HCT116 (cell line): ENCODE measurements around the gene CCDC146. TPM values are rescaled to one million over a fixed set of nuclear protein-coding genes. Genes with fewer than 3 reads are reported as not detected.

ENCODE experiments used
- ATAC-seq: fragments of 200-7000 bp; cut with Tn5 transposase; 2 replicates; pipeline ENCODE4 v1.9.1; 2020; ENCODE audit warnings: mild to moderate bottlenecking, moderate library complexity
- BruUV-seq: library from RNA; stranded (reverse); fragments of 400-500 nt; replicated peaks from 2 replicates; lab custom pipeline; 2021; lab: Mats Ljungman, UMichigan
- CTCF ChIA-PET: fragments of 300-600 bp; sonication (Branson Sonifier 250); formaldehyde crosslinking; loops from one replicate; lab custom pipeline; 2021; ENCODE audit warnings: antibody characterized with exemption; lab: Charles Lee
- POLR2A ChIA-PET: fragments of 300-600, 350-600 bp; sonication (Branson Sonifier 250); formaldehyde crosslinking; loops from one replicate; lab custom pipeline; 2021; ENCODE audit warnings: antibody characterized with exemption; lab: Charles Lee
- RAD21 ChIA-PET, 2 experiments: fragments of 300-600 bp; sonication (Branson Sonifier 250); formaldehyde crosslinking; loops; one replicate each; lab custom pipeline; 2023; ENCODE audit warnings: low total read pairs in 2 of 2; ENCODE audit not compliant: uncharacterized antibody in 2 of 2, unreplicated experiment in 2 of 2, low non-redundant PET in 1 of 2; lab: Charles Lee
- DNase-seq: peaks from one replicate; pipeline ENCODE4 v3.0.0-alpha.2; 2010; ENCODE audit warnings: low read depth, low spot score
- H2AFZ ChIP-seq: fragments of 200-600 bp; shearing (Covaris generic), sonication (generic); 2 replicates; pipeline ENCODE4 v1.6.1; 2017; ENCODE audit warnings: low read depth, mixed run types, mixed read lengths, antibody characterized with exemption, low read length; ENCODE audit not compliant: poor library complexity, severe bottlenecking
- H3K27ac ChIP-seq: 2 replicates; pipeline ENCODE4 v1.5.1; 2012; ENCODE audit warnings: low read depth, low read length
- H3K27me3 ChIP-seq: fragments of 200-600 bp; sonication (generic); 2 replicates; pipeline ENCODE4 v1.6.1; 2016; ENCODE audit warnings: mixed run types, low read length, mixed read lengths; ENCODE audit not compliant: insufficient read depth
- H3K36me3 ChIP-seq, 2 experiments: fragments of 200-500 bp in 1 of 2; fragments of 200-600 bp in 1 of 2; sonication (Bioruptor generic) in 1 of 2; sonication (generic) in 1 of 2; 2 replicates each; pipeline versions ENCODE4 v1.5.1 to v1.6.1; 2014 to 2016; ENCODE audit warnings: low read length in 2 of 2, inconsistent platforms in 1 of 2, mixed read lengths in 1 of 2, mixed run types in 1 of 2; ENCODE audit not compliant: insufficient read depth in 2 of 2, control insufficient read depth in 1 of 2
- H3K4me1 ChIP-seq, 2 experiments: fragments of 200-600 bp in 1 of 2; sonication (generic) in 1 of 2; 2 replicates each; pipeline versions ENCODE4 v1.5.1 to v1.6.1; 2012 to 2017; ENCODE audit warnings: low read length in 2 of 2, inconsistent platforms in 1 of 2, mild to moderate bottlenecking in 1 of 2, mixed read lengths in 1 of 2, mixed run types in 1 of 2, moderate library complexity in 1 of 2; ENCODE audit not compliant: insufficient read depth in 2 of 2, control insufficient read depth in 1 of 2
- H3K4me2 ChIP-seq: fragments of 200-600 bp; sonication (generic); 2 replicates; pipeline ENCODE4 v1.6.1; 2017; ENCODE audit warnings: mixed run types, low read length, mixed read lengths
- H3K4me3 ChIP-seq, 2 experiments: fragments of 200-600 bp in 1 of 2; sonication (generic) in 1 of 2; replicated peaks in 1 of 2; 2 replicates each; pipeline ENCODE4 v1.5.1; 2011 to 2016; ENCODE audit warnings: low read length in 2 of 2, control low read depth in 1 of 2, low read depth in 1 of 2, mild to moderate bottlenecking in 1 of 2, mixed read lengths in 1 of 2, mixed run types in 1 of 2
- H3K79me2 ChIP-seq: fragments of 200-600 bp; sonication (generic); 2 replicates; pipeline ENCODE4 v1.6.1; 2017; ENCODE audit warnings: mild to moderate bottlenecking, mixed run types, low read length, moderate library complexity, mixed read lengths; ENCODE audit not compliant: insufficient read depth
- H3K9ac ChIP-seq: fragments of 200-600 bp; sonication (generic); 2 replicates; pipeline ENCODE4 v1.6.1; 2016; ENCODE audit warnings: low read length, mixed read lengths
- H3K9me2 ChIP-seq: fragments of 200-600 bp; sonication (generic), shearing (Covaris generic); 2 replicates; pipeline ENCODE4 v1.6.1; 2017; ENCODE audit warnings: mixed run types, mild to moderate bottlenecking, moderate library complexity; ENCODE audit not compliant: insufficient read depth
- H3K9me3 ChIP-seq, 2 experiments: fragments of 200-500 bp in 1 of 2; fragments of 200-600 bp in 1 of 2; sonication (Bioruptor generic) in 1 of 2; sonication (generic) in 1 of 2; 2 replicates each; pipeline ENCODE4 v1.6.1; 2014 to 2017; ENCODE audit warnings: low read length in 2 of 2, mixed read lengths in 2 of 2, inconsistent platforms in 1 of 2, low read depth in 1 of 2, mild to moderate bottlenecking in 1 of 2, mixed run types in 1 of 2, moderate library complexity in 1 of 2; ENCODE audit not compliant: control insufficient read depth in 1 of 2, insufficient read depth in 1 of 2
- H4K20me1 ChIP-seq: fragments of 200-600 bp; sonication (generic), shearing (Covaris generic); 2 replicates; pipeline ENCODE4 v1.6.1; 2017; ENCODE audit warnings: mixed run types, mild to moderate bottlenecking, moderate library complexity; ENCODE audit not compliant: insufficient read depth
- ATF3 ChIP-seq: IDR thresholded peaks from 2 replicates; pipeline ENCODE4 v1.6.1; 2012
- CBX3 ChIP-seq: IDR thresholded peaks from 2 replicates; pipeline ENCODE4 v1.6.1; 2012; ENCODE audit warnings: low read depth
- CEBPB ChIP-seq: IDR thresholded peaks from 2 replicates; pipeline ENCODE4 v1.6.1; 2012; ENCODE audit warnings: low read depth
- CTCF ChIP-seq, 3 experiments: fragments of 200-600 bp in 1 of 3; sonication (generic) in 1 of 3; IDR thresholded peaks in 2 of 3; conservative IDR thresholded peaks in 1 of 3; 2 replicates each; pipeline ENCODE4 v1.5.1; 2012 to 2017; ENCODE audit warnings: low read depth in 2 of 3, low read length in 2 of 3, antibody characterized with exemption in 1 of 3, borderline replicate concordance in 1 of 3, control low read depth in 1 of 3, mild to moderate bottlenecking in 1 of 3, mixed read lengths in 1 of 3, mixed run types in 1 of 3, moderate library complexity in 1 of 3; ENCODE audit not compliant: insufficient read depth in 1 of 3
- EGR1 ChIP-seq: IDR thresholded peaks from 2 replicates; pipeline ENCODE4 v1.6.1; 2012; ENCODE audit warnings: low read depth
- ELF1 ChIP-seq: IDR thresholded peaks from 2 replicates; pipeline ENCODE4 v1.6.1; 2012; ENCODE audit warnings: low read depth, borderline replicate concordance
- EZH2 ChIP-seq: fragments of 200-600 bp; sonication (generic); IDR thresholded peaks from 2 replicates; pipeline ENCODE4 v1.6.1; 2017; ENCODE audit warnings: antibody characterized with exemption, mixed run types
- EZH2phosphoT487 ChIP-seq: fragments of 200-600 bp; IDR thresholded peaks from 2 replicates; pipeline ENCODE4 v1.6.1; 2018; ENCODE audit warnings: antibody characterized with exemption, borderline replicate concordance
- RAD21 ChIP-seq: IDR thresholded peaks from 2 replicates; pipeline ENCODE4 v1.6.1; 2012; ENCODE audit warnings: low read depth, mild to moderate bottlenecking
- REST ChIP-seq: IDR thresholded peaks from 2 replicates; pipeline ENCODE4 v1.6.1; 2012; ENCODE audit warnings: low read depth
- SIN3A ChIP-seq: IDR thresholded peaks from 2 replicates; pipeline ENCODE4 v1.6.1; 2012; ENCODE audit warnings: low read depth
- SP1 ChIP-seq: IDR thresholded peaks from 2 replicates; pipeline ENCODE4 v1.6.1; 2012; ENCODE audit warnings: low read depth
- SRF ChIP-seq: IDR thresholded peaks from 2 replicates; pipeline ENCODE4 v1.6.1; 2012; ENCODE audit warnings: low read depth
- TCF7L2 ChIP-seq: IDR thresholded peaks from 2 replicates; pipeline ENCODE4 v1.7.0; 2011; ENCODE audit warnings: borderline replicate concordance, inconsistent platforms; ENCODE audit not compliant: insufficient read depth, insufficient read length; ENCODE audit errors: extremely low read depth
- YY1 ChIP-seq: IDR thresholded peaks from 2 replicates; pipeline ENCODE4 v1.6.1; 2011; ENCODE audit warnings: low read length, low read depth, moderate library complexity, mild to moderate bottlenecking; ENCODE audit not compliant: insufficient replicate concordance; ENCODE audit errors: extremely low read depth
- ZBTB33 ChIP-seq: IDR thresholded peaks from 2 replicates; pipeline ENCODE4 v1.6.1; 2011; ENCODE audit warnings: mild to moderate bottlenecking, low read length, moderate library complexity; ENCODE audit not compliant: insufficient replicate concordance; ENCODE audit errors: extremely low read depth
- ZFX ChIP-seq: fragments of 450-650 bp; IDR thresholded peaks from 2 replicates; pipeline ENCODE4 v1.6.1; 2017
- ZNF274 ChIP-seq: fragments of 200-500 bp; sonication (Bioruptor generic); IDR thresholded peaks from 2 replicates; pipeline ENCODE4 v1.6.1; 2014; ENCODE audit warnings: mild to moderate bottlenecking, low read depth, low read length, inconsistent platforms
- intact Hi-C: fragments of 100-400 bp; cut with micrococcal nuclease; formaldehyde crosslinking; loops from 2 replicates; pipeline ENCODE4 v1.10.0; 2022
- total RNA-seq: library from RNA; stranded (reverse); gene quantifications from one replicate; pipeline ENCODE4 v1.2.1, GENCODE V29; 2021; ENCODE audit not compliant: unreplicated experiment

Gene CCDC146
- total RNA-seq, 1 experiment from 2014 or later, result 6.3 TPM

- no peak overlapping the region for H3K27ac ChIP-seq
- no peak overlapping the region for H2AFZ ChIP-seq
- no peaks in the 10 kb centered on the region for H3K27me3 ChIP-seq
- RAD21 ChIA-PET, result no interaction called here
- no peaks in the 10 kb centered on the region for H3K9me3 ChIP-seq
- no peaks in the 10 kb centered on the region for H3K79me2 ChIP-seq
- ATAC-seq (no peak), DNase-seq (no peak)
- TF ChIP-seq TCF7L2 (no peak), EGR1 (no peak), YY1 (no peak), EZH2phosphoT487 (no peak), ZBTB33 (no peak), EZH2 (no peak), CBX3 (no peak), ZNF274 (no peak), RAD21 (no peak), ZFX (no peak), CEBPB (no peak), SP1 (no peak), ATF3 (no peak), ELF1 (no peak), SRF (no peak), SIN3A (no peak), CTCF (IDR thresholded peaks at IDR 0.05 in 2 of 3, conservative IDR thresholded peaks at IDR 0.05 in 1 of 3; ENCODE audit: borderline replicate concordance in 1 of 3, insufficient read depth in 1 of 3, low read depth in 2 of 3, low read length in 2 of 3) (no peak), REST (no peak)
- no peaks in the 10 kb centered on the region for H3K4me1 ChIP-seq
- H4K20me1 ChIP-seq, result no peaks in the 10 kb centered on the region
- intact Hi-C loops, result no loop called here
- CTCF ChIA-PET, result no interaction called here
- POLR2A ChIA-PET, result no interaction called here
- BruUV-seq, result no TSS peak
- H3K9ac ChIP-seq, result no peak overlapping the region
- no peaks in the 10 kb centered on the region for H3K36me3 ChIP-seq
- no peaks in the 10 kb centered on the region for H3K9me2 ChIP-seq
- no peak overlapping the region for H3K4me2 ChIP-seq
- no peak overlapping the region for H3K4me3 ChIP-seq
Observed at GRCh38 chr7:77269360-77270093, 147.1 kb downstream of the CCDC146 start.
